Caco-2 (cell line): ENCODE measurements around the gene FLYWCH2. TPM values are rescaled to one million over a fixed set of nuclear protein-coding genes. Genes with fewer than 3 reads are reported as not detected.
A peak's percentile ranks its signal among the peaks of the same experiment; 100 is the strongest.
"Not testable (repeated sequence)": the region's sequence is repeated elsewhere in the genome, so short reads cannot be mapped to it uniquely, and the experiment has no call there.

Source experiments
- BruUV-seq: library from RNA; stranded (reverse); fragments of 400-500 nt; replicated peaks from 2 replicates; lab custom pipeline; 2021; lab: Mats Ljungman, UMichigan
- CTCF ChIA-PET: fragments of 300-600 bp; sonication (Branson Sonifier 250); formaldehyde crosslinking; loops from one replicate; lab custom pipeline; 2022; ENCODE audit warnings: antibody characterized with exemption; lab: Charles Lee
- POLR2A ChIA-PET: fragments of 300-600 bp; sonication (Branson Sonifier 250); formaldehyde crosslinking; loops from one replicate; lab custom pipeline; 2022; ENCODE audit warnings: antibody characterized with exemption; lab: Charles Lee
- DNase-seq, 2 experiments: peaks; one replicate each; pipeline versions ENCODE4 v3.0.0 to v3.0.0-alpha.2; 2020 to 2022
- H3K27me3 ChIP-seq: replicated peaks from 2 replicates; pipeline ENCODE4 v1.6.0; 2011; ENCODE audit warnings: low read length; ENCODE audit not compliant: control insufficient read depth, insufficient read depth
- H3K36me3 ChIP-seq: 2 replicates; pipeline ENCODE4 v1.5.1; 2011; ENCODE audit warnings: low read length; ENCODE audit not compliant: control insufficient read depth, insufficient read depth
- H3K4me1 ChIP-seq: fragments of 250-450 bp; sonication (Bioruptor Pico); 2 replicates; pipeline ENCODE4 v1.5.1; 2020; ENCODE audit warnings: mild to moderate bottlenecking
- H3K4me3 ChIP-seq: 2 replicates; pipeline ENCODE4 v1.5.1; 2011; ENCODE audit warnings: low read depth, mild to moderate bottlenecking, control low read depth, low read length
- H3K9me3 ChIP-seq: fragments of 250-450 bp; sonication (Bioruptor Pico); 2 replicates; pipeline ENCODE4 v1.5.1; 2020; ENCODE audit warnings: mild to moderate bottlenecking, moderate library complexity
- H3K27ac Mint-ChIP-seq: one replicate; pipeline ENCODE4 v1.8.0; 2022; ENCODE audit warnings: mixed read lengths; ENCODE audit not compliant: unreplicated experiment
- H3K27me3 Mint-ChIP-seq: one replicate; pipeline ENCODE4 v1.8.0; 2022; ENCODE audit warnings: mixed read lengths; ENCODE audit not compliant: insufficient read depth, unreplicated experiment
- H3K36me3 Mint-ChIP-seq: one replicate; pipeline ENCODE4 v1.8.0; 2022; ENCODE audit warnings: mild to moderate bottlenecking, mixed read lengths; ENCODE audit not compliant: insufficient read depth, unreplicated experiment
- H3K4me1 Mint-ChIP-seq: one replicate; pipeline ENCODE4 v1.8.0; 2022; ENCODE audit warnings: low read depth, mixed read lengths; ENCODE audit not compliant: unreplicated experiment
- H3K4me3 Mint-ChIP-seq: one replicate; pipeline ENCODE4 v1.8.0; 2022; ENCODE audit warnings: mild to moderate bottlenecking, moderate library complexity, mixed read lengths; ENCODE audit not compliant: unreplicated experiment
- H3K9me3 Mint-ChIP-seq: one replicate; pipeline ENCODE4 v1.8.0; 2022; ENCODE audit warnings: mixed read lengths; ENCODE audit not compliant: unreplicated experiment
- intact Hi-C: fragments of 100-400 bp; cut with micrococcal nuclease; formaldehyde crosslinking; loops from one replicate; pipeline ENCODE4 v1.10.0; 2022; ENCODE audit not compliant: unreplicated experiment
- total RNA-seq: library from RNA; stranded (reverse); gene quantifications from 2 replicates; pipeline ENCODE4 v1.2.3, GENCODE V29; 2022
- TF ChIP-seq, protein P1 (sequence below), 2 experiments: fragments of 200-600 bp in 1 of 2; IDR thresholded peaks; 1 replicate in 1 of 2; 2 replicates in 1 of 2; pipeline versions ENCODE4 v1.5.1 to v1.8.0; 2011 to 2022; ENCODE audit warnings: antibody characterized with exemption in 1 of 2, control low read depth in 1 of 2, inconsistent platforms in 1 of 2, low read depth in 1 of 2, low read length in 1 of 2, mild to moderate bottlenecking in 1 of 2, moderate library complexity in 1 of 2; ENCODE audit not compliant: insufficient read depth in 1 of 2, severe bottlenecking in 1 of 2, unreplicated experiment in 1 of 2

FLYWCH2 gene
- total RNA-seq, 1 experiment from 2014 or later = 28.7 TPM

DNA sequence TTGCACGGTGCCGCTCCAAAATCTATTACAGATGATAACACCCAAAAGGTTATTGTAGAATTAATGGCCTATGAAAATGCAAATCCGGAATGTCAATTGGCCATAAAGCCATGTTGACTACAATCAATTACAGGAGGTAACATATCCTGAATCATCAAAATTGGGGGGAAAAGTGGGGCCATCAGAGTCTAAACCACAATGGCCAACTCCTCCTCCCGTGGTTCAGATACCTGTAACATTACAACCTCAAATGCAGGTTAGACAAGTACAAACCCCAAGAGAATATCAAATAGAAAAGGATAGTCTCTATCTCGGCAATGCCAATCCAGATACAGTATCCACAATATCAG is 43.6 kb downstream of the FLYWCH2 start:
- no peaks in the 10 kb centered on the region for H3K4me1 Mint-ChIP-seq
- TF ChIP-seq, protein P1, sequence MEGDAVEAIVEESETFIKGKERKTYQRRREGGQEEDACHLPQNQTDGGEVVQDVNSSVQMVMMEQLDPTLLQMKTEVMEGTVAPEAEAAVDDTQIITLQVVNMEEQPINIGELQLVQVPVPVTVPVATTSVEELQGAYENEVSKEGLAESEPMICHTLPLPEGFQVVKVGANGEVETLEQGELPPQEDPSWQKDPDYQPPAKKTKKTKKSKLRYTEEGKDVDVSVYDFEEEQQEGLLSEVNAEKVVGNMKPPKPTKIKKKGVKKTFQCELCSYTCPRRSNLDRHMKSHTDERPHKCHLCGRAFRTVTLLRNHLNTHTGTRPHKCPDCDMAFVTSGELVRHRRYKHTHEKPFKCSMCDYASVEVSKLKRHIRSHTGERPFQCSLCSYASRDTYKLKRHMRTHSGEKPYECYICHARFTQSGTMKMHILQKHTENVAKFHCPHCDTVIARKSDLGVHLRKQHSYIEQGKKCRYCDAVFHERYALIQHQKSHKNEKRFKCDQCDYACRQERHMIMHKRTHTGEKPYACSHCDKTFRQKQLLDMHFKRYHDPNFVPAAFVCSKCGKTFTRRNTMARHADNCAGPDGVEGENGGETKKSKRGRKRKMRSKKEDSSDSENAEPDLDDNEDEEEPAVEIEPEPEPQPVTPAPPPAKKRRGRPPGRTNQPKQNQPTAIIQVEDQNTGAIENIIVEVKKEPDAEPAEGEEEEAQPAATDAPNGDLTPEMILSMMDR (IDR thresholded peaks at IDR 0.05; ENCODE audit: insufficient read depth in 1 of 2, low read depth in 1 of 2, low read length in 1 of 2, severe bottlenecking in 1 of 2, unreplicated experiment in 1 of 2) = no peak
- no peaks in the 10 kb centered on the region for H3K27me3 ChIP-seq
- intact Hi-C loops = loop anchor here (2.0 kb wide), 1 partner anchor 52 kb away; no protein-coding TSS in a partner anchor
- CTCF ChIA-PET = interaction anchor here (0.6 to 1.9 kb wide), 8 partner anchors 9 to 244 kb away, joined by 3 to 15 read pairs (median 4); partner anchors contain the start of genes FLYWCH1 and KCTD5
- BruUV-seq = no TSS peak
- POLR2A ChIA-PET = no interaction called here
- no peaks in the 10 kb centered on the region for H3K27me3 Mint-ChIP-seq
- H3K4me1 ChIP-seq = peaks cover 13% of the 10 kb centered on the region
- no peaks in the 10 kb centered on the region for H3K36me3 ChIP-seq
- peak overlapping the region; percentile 44 for H3K4me3 Mint-ChIP-seq
- no peaks in the 10 kb centered on the region for H3K9me3 Mint-ChIP-seq
- no peaks in the 10 kb centered on the region for H3K9me3 ChIP-seq
- no peak overlapping the region for H3K4me3 ChIP-seq
- DNase-seq = no peak
- peak overlapping the region; percentile 23 for H3K27ac Mint-ChIP-seq
- no peaks in the 10 kb centered on the region for H3K36me3 Mint-ChIP-seq

DNA sequence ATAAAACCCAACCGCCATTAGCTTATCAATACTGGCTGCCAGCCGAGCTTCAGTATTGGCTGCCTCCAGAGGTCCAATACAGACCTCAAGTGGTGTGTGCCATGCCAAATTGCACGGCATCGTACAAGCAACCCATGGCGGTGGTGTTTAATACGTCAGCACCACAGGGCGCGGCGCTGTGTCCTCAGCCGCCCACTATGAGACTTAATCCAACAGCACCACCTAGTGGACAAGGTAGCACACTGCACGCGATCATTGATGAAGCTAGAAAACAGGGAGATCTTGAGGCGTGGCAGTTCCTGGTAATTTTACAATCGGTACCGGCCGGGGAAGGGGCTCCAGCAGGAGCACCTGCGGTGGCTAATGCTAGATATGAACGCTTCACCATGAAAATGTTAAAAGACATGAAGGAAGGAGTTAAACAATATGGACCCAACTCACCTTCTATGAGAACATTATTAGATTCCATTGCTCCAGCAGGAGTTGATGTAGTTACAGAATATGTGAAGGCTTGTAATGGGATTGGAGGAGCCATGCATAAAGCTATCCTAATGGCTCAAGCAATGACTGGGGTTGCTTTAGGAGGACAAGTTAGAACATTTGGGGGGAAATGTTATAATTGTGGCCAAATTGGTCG is 44.1 kb downstream of the FLYWCH2 start:
- no peaks in the 10 kb centered on the region for H3K9me3 ChIP-seq

DNA sequence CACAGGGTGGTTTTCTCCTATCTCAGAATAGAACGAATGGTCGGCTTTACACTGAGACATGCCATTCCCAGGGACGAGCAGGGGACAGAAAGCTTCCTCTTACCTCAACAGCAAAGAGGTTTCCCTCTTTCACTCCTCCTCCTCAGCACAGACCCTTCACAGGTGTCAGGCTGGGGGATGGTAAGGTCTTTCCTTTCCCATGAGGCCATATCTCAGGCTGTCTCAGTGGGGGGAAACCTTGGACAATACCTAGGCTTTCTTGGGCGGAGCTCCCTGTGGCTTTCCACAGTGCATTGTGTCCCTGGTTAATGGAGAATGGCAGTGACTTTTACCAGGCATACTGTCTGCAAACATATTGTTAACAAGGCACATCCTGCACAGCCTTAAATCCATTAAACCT is 45.1 kb downstream of the FLYWCH2 start:
- H3K36me3 ChIP-seq, H3K4me3 ChIP-seq, H3K27ac Mint-ChIP-seq, intact Hi-C loops, CTCF ChIA-PET, H3K36me3 Mint-ChIP-seq, H3K27me3 ChIP-seq, H3K9me3 Mint-ChIP-seq, H3K4me1 Mint-ChIP-seq, H3K9me3 ChIP-seq, POLR2A ChIA-PET, BruUV-seq, DNase-seq, H3K27me3 Mint-ChIP-seq, H3K4me3 Mint-ChIP-seq: not testable (repeated sequence)
- H3K4me1 ChIP-seq = peaks cover 13% of the 10 kb centered on the region

More for the DNA sequence above, 44.1 kb downstream of the FLYWCH2 start:
- Mint-ChIP-seq H3K4me1 (no peaks in the 10 kb centered on the region), H3K27me3 (no peaks in the 10 kb centered on the region), H3K36me3 (no peaks in the 10 kb centered on the region), H3K27ac (peak overlapping the region; percentile 23), H3K4me3 (peak overlapping the region; percentile 44), H3K9me3 (no peaks in the 10 kb centered on the region)
- TF ChIP-seq, protein P1 (IDR thresholded peaks at IDR 0.05; ENCODE audit: insufficient read depth in 1 of 2, low read depth in 1 of 2, low read length in 1 of 2, severe bottlenecking in 1 of 2, unreplicated experiment in 1 of 2) = peak; percentile 85 to 90
- Histone ChIP-seq H3K4me3 (no peak overlapping the region), H3K36me3 (no peaks in the 10 kb centered on the region), H3K27me3 (no peaks in the 10 kb centered on the region), H3K4me1 (peaks cover 13% of the 10 kb centered on the region)
- DNase-seq = peak; percentile 77 to 83
- intact Hi-C loops = loop anchor here (2.0 kb wide), 1 partner anchor 52 kb away; no protein-coding TSS in a partner anchor
- POLR2A ChIA-PET = no interaction called here
- CTCF ChIA-PET = interaction anchor here (0.5 to 1.9 kb wide), 18 partner anchors 9 to 1327 kb away, joined by 3 to 15 read pairs (median 4); partner anchors contain the start of genes FLYWCH1, FLYWCH2 and KCTD5
- BruUV-seq = no TSS peak
